ENCODE results near the gene LCNL1.

- no peak for TF ChIP-seq CTCF (conservative IDR thresholded peaks at IDR 0.05; ENCODE audit: low read length)
- TF ChIP-seq EZH2phosphoT487 (IDR thresholded peaks at IDR 0.05; ENCODE audit: borderline replicate concordance): no peak
Measured at GRCh38 chr9:136939996-136940525, 42.7 kb upstream of the LCNL1 start.

Data from Loucy (cell line).